Calu3 (cell line): ENCODE results near the gene TMEM184B. TPM values are rescaled to one million over a fixed set of nuclear protein-coding genes. Genes with fewer than 3 reads are reported as not detected.

ENCODE experiments used
- BruUV-seq: library from RNA; stranded (reverse); fragments of 400-500 nt; replicated peaks from 2 replicates; lab custom pipeline; 2021; lab: Mats Ljungman, UMichigan
- CTCF ChIA-PET: fragments of 300-600 bp; sonication (Branson Sonifier 250); formaldehyde crosslinking; loops from one replicate; lab custom pipeline; 2022; ENCODE audit warnings: antibody characterized with exemption; lab: Charles Lee
- DNase-seq: peaks from one replicate; pipeline ENCODE4 v3.0.0; 2022
- H3K27ac Mint-ChIP-seq: one replicate; pipeline ENCODE4 v1.8.0; 2022; ENCODE audit warnings: mixed read lengths; ENCODE audit not compliant: unreplicated experiment
- H3K27me3 Mint-ChIP-seq: one replicate; pipeline ENCODE4 v1.8.0; 2022; ENCODE audit warnings: mixed read lengths; ENCODE audit not compliant: unreplicated experiment
- H3K36me3 Mint-ChIP-seq: one replicate; pipeline ENCODE4 v1.8.0; 2022; ENCODE audit warnings: mild to moderate bottlenecking, moderate library complexity, mixed read lengths; ENCODE audit not compliant: insufficient read depth, unreplicated experiment
- H3K4me1 Mint-ChIP-seq: one replicate; pipeline ENCODE4 v1.8.0; 2022; ENCODE audit warnings: mild to moderate bottlenecking, low read depth, mixed read lengths; ENCODE audit not compliant: unreplicated experiment
- H3K4me3 Mint-ChIP-seq: one replicate; pipeline ENCODE4 v1.8.0; 2022; ENCODE audit warnings: mild to moderate bottlenecking, low read depth, moderate library complexity, mixed read lengths; ENCODE audit not compliant: unreplicated experiment
- H3K9me3 Mint-ChIP-seq: one replicate; pipeline ENCODE4 v1.8.0; 2022; ENCODE audit warnings: low read depth, mixed read lengths; ENCODE audit not compliant: unreplicated experiment
- CTCF ChIP-seq: fragments of 200-600 bp; IDR thresholded peaks from one replicate; pipeline ENCODE4 v1.8.0; 2022; ENCODE audit warnings: antibody characterized with exemption; ENCODE audit not compliant: unreplicated experiment
- intact Hi-C: fragments of 100-400 bp; cut with micrococcal nuclease; formaldehyde crosslinking; loops from one replicate; pipeline ENCODE4 v1.10.0; 2022; ENCODE audit not compliant: unreplicated experiment
- total RNA-seq: library from RNA; stranded (reverse); gene quantifications from 2 replicates; pipeline ENCODE4 v1.2.3, GENCODE V29; 2022

Gene TMEM184B
- total RNA-seq, 1 experiment from 2014 or later = 114 TPM

- intact Hi-C loops = no loop called here
- peak overlapping the region; percentile 57 for H3K27ac Mint-ChIP-seq
- CTCF ChIA-PET = interaction anchor here (0.7 kb wide), 1 partner anchor 9 kb away, joined by 3 read pairs; no protein-coding TSS in a partner anchor
Measured at GRCh38 chr22:38295339-38295738, 22.5 kb upstream of the TMEM184B start.

GRCh38 chr22:38294193-38294592, 21.4 kb upstream of the TMEM184B start:
- TF ChIP-seq CTCF = no peak
- Mint-ChIP-seq H3K27me3 (no peaks in the 10 kb centered on the region), H3K4me3 (no peak overlapping the region), H3K27ac (peak overlapping the region; percentile 57), H3K36me3 (peaks cover 84% of the 10 kb centered on the region), H3K9me3 (no peaks in the 10 kb centered on the region), H3K4me1 (peaks cover under 1% of the 10 kb centered on the region)
- BruUV-seq = no TSS peak
- CTCF ChIA-PET = no interaction called here
- intact Hi-C loops = no loop called here
- no peak for DNase-seq

More at GRCh38 chr22:38295339-38295738, 22.5 kb upstream of the TMEM184B start:
- BruUV-seq = no TSS peak
- Mint-ChIP-seq H3K9me3 (no peaks in the 10 kb centered on the region), H3K4me3 (no peak overlapping the region), H3K36me3 (peaks cover 81% of the 10 kb centered on the region), H3K4me1 (no peaks in the 10 kb centered on the region), H3K27me3 (no peaks in the 10 kb centered on the region)
- no peak for DNase-seq
- TF ChIP-seq CTCF = no peak

- Mint-ChIP-seq H3K9me3 (no peaks in the 10 kb centered on the region), H3K27ac (no peak overlapping the region), H3K27me3 (no peaks in the 10 kb centered on the region), H3K4me1 (peaks cover 9% of the 10 kb centered on the region), H3K36me3 (peaks cover 86% of the 10 kb centered on the region), H3K4me3 (no peak overlapping the region)
- DNase-seq = no peak
- intact Hi-C loops = no loop called here
- BruUV-seq = no TSS peak
- CTCF ChIA-PET = interaction anchor here (0.6 kb wide), 1 partner anchor 26 kb away, joined by 3 read pairs; no protein-coding TSS in a partner anchor
- no peak for TF ChIP-seq CTCF
Measured at GRCh38 chr22:38292694-38293093, 19.9 kb upstream of the TMEM184B start.

GRCh38 chr22:38291201-38291777, 18.5 kb upstream of the TMEM184B start:
- intact Hi-C loops = no loop called here

More at GRCh38 chr22:38291201-38291777, 18.5 kb upstream of the TMEM184B start:
- DNase-seq = no peak
- Mint-ChIP-seq H3K36me3 (peaks cover 82% of the 10 kb centered on the region), H3K27me3 (no peaks in the 10 kb centered on the region), H3K4me1 (peaks cover 9% of the 10 kb centered on the region), H3K9me3 (no peaks in the 10 kb centered on the region), H3K27ac (peak overlapping the region; percentile 68), H3K4me3 (no peak overlapping the region)
- TF ChIP-seq CTCF = no peak
- CTCF ChIA-PET = interaction anchor here (0.7 kb wide), 1 partner anchor 177 kb away, joined by 3 read pairs; no protein-coding TSS in a partner anchor
- TSS peak; percentile 37 for BruUV-seq
